Activated T-helper 2 cell treated with anti-CD3 and anti-CD28 coated beads, Interferon-gamma antibody, Interleukin-2, Interleukin-4, amounts not matched to agents 10 μg/mL and 5 μg/mL and 100 μg/mL, durations not matched to agents 14 hours and 24 hours and 36 hours (primary cell): ENCODE results near the gene TBL1XR1. TPM values are rescaled to one million over a fixed set of nuclear protein-coding genes. Genes with fewer than 3 reads are reported as not detected.
"Not testable (repeated sequence)": the region's sequence is repeated elsewhere in the genome, so short reads cannot be mapped to it uniquely, and the experiment has no call there.

Experiments
- DNase-seq: peaks from one replicate; pipeline ENCODE4 v3.0.0; 2021; ENCODE audit warnings: low spot score
- H3K27ac Mint-ChIP-seq: one replicate; pipeline ENCODE4 v1.8.0; 2021; ENCODE audit warnings: mixed read lengths
- H3K27me3 Mint-ChIP-seq: one replicate; pipeline ENCODE4 v1.8.0; 2021; ENCODE audit warnings: low read depth, mixed read lengths
- H3K36me3 Mint-ChIP-seq: one replicate; pipeline ENCODE4 v1.8.0; 2021; ENCODE audit warnings: low read depth, mixed read lengths
- H3K4me1 Mint-ChIP-seq: one replicate; pipeline ENCODE4 v1.8.0; 2021; ENCODE audit warnings: low read depth, mixed read lengths
- H3K4me3 Mint-ChIP-seq: one replicate; pipeline ENCODE4 v1.8.0; 2021; ENCODE audit warnings: low read depth, mild to moderate bottlenecking, moderate library complexity, mixed read lengths
- H3K9me3 Mint-ChIP-seq: one replicate; pipeline ENCODE4 v1.8.0; 2021; ENCODE audit warnings: mixed read lengths
- intact Hi-C: fragments of 100-400 bp; cut with micrococcal nuclease; formaldehyde crosslinking; loops from one replicate; pipeline ENCODE4 v1.15.1; 2023
- total RNA-seq: library from RNA; stranded (reverse); gene quantifications from 2 replicates; pipeline ENCODE4 v1.2.3, GENCODE V29; 2022

Gene TBL1XR1
- total RNA-seq, 1 donor from 2014 or later, result 168 TPM

DNA sequence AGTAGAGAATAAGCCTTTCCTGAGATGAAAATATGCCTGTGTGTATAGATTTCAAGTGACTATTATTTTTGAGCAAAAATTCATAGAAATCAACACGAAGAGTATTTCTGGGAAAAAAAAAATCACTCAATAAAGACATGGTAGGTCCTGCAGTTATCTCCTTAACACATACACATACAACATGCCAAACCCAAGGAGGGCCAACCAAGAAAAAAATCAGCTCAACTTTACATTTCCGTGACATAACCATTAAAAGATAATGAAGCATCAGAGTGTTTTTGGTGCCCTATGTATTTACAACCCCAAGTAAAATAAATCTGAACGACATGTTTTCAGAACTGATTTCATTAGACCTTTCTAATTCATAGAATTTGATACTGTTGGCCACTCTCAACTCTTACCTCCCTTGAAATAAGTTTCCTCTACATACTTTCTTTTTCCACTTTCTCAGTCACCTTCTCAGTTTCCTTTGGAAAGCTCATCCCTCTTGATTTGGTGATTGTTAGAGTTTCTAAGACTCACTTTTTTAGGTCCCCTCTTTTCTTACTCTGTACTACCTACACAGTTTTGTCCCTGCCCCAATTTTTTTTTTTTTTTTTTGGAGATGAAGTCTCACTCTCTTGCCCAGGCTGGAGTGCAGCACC lies 162.3 kb downstream of the TBL1XR1 start:
- peaks cover 16% of the 10 kb centered on the region for H3K4me1 Mint-ChIP-seq
- no peaks in the 10 kb centered on the region for H3K9me3 Mint-ChIP-seq
- intact Hi-C loops, result no loop called here
- no peak for DNase-seq
- no peak overlapping the region for H3K4me3 Mint-ChIP-seq
- no peak overlapping the region for H3K27ac Mint-ChIP-seq
- H3K36me3 Mint-ChIP-seq, result peaks cover 76% of the 10 kb centered on the region
- H3K27me3 Mint-ChIP-seq, result no peaks in the 10 kb centered on the region

DNA sequence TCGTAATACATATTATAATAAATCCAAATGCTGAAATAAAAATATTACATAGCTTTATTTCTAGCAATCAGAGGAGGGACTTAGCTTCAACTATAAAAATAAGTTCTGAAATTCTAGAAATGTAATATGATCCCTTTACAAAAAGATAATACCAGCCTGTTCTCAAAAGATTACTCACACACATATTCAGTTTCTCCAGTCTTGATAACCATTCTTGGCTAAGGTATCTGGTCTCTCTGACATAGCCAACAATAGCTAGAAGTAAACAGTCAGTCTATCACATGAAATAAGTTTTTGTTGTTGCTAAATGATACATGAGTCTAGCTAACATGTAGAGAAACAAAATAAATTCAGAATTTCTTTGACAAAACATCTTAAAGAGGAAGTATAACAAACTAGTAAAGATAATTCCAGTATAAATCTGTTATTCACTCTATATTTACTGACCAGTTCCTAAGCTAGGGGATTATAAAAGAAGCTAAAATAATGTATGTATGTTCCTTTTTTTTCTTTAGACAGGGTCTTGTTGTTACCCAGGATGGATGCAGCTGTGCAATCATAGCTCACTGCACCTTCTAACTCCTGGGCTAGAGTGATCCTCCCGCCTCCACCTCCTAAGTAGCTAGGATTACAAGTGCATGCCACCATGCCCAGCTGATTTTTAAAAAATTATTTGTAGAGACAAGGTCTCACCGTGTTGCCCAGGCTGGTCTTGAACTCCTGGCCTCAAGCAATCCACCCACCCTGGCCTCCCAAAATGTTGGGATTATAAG lies 170.6 kb downstream of the TBL1XR1 start:
- no peak for DNase-seq
- Mint-ChIP-seq H3K4me1 (peaks cover 2% of the 10 kb centered on the region), H3K27me3 (no peaks in the 10 kb centered on the region), H3K36me3 (peaks cover 76% of the 10 kb centered on the region), H3K27ac (peak overlapping the region; percentile 42), H3K4me3 (no peak overlapping the region), H3K9me3 (no peaks in the 10 kb centered on the region)
- intact Hi-C loops, result no loop called here

DNA sequence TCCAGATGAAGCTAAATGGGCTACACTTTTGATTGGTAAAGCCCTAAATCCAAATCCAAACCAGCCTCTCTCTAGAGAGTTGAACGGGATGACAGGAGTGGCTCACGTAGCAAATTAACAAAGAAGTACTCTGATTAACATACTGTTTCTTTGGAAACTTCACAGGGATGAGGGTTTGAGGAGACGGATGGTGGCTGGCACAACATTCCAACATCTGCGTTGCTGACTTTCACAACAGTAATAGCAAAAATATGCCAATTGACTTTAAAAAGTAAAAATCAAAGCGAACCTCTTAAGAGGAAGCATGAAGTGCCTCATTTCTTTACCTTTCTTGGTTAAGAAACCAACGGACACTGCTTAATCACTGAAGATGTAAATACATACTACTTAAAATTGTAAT lies 181.4 kb downstream of the TBL1XR1 start:
- Mint-ChIP-seq H3K27me3 (no peaks in the 10 kb centered on the region), H3K4me1 (peaks cover 3% of the 10 kb centered on the region), H3K36me3 (peaks cover 22% of the 10 kb centered on the region), H3K4me3 (no peak overlapping the region), H3K9me3 (no peaks in the 10 kb centered on the region), H3K27ac (no peak overlapping the region)
- no peak for DNase-seq
- intact Hi-C loops, result no loop called here

DNA sequence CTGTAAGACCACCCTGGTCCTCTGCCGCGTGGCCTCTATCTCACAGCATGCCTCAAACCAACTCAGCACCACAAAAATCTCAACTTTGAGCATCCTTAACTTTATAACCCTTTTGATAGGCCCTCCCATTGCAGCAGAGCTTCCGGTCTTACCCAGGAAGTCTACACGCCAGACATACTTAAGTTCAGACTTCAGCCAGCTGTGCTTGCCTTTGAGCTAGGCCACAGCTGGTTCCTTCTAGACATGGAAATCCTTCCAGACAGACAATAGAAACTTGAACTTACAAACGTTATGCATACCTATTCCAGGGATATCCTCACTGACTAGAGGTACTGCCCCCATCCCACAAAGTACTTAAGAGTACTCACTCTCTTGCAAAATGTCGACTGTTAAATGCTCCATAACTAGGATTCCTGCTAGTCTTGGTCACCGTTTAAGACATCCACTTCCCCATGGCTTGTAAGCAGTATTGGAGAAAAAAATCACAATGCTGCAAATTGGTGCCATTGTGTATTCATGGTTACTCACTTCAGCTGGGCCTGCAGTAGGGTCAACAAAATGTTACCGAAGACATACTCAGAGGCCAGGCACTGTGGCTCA lies 183.5 kb downstream of the TBL1XR1 start:
- H3K27ac Mint-ChIP-seq, result no peak overlapping the region
- H3K4me3 Mint-ChIP-seq, result no peak overlapping the region
- peaks cover 13% of the 10 kb centered on the region for H3K36me3 Mint-ChIP-seq
- no peak for DNase-seq
- H3K4me1 Mint-ChIP-seq, result no peaks in the 10 kb centered on the region
- no peaks in the 10 kb centered on the region for H3K27me3 Mint-ChIP-seq
- no peaks in the 10 kb centered on the region for H3K9me3 Mint-ChIP-seq
- intact Hi-C loops, result no loop called here

DNA sequence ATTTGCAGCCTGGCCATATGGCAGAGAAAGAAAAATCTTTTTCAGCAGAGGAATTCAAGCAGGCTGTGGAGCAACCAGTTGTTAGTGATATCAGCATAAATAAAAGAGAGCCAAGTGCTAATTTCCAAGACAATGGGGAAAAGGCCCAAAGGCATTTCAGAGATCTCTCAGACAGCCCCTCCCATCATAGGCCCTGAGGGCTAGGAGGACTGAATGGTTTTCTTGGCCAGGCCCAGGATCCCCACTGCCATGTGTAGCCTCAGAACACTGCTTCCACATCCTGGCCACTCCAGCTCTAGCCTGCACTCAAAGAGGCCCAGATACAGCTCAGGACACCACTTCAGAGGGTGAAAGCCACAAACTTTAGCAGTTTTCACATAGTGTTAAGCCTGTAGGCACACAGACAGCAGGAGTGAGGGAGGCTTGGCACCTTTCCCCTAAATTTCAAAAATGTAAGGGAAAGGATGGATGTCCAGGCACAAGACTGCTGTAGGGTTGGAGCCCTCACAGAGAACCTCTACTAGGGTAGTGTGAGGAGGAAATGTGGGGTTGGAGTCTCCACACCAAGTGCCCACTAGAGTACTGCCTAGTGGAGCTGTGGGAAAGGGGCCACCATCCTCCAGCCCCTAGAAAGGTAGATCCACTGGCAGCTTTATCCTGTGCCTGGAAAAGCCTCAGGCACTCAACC lies 191.4 kb downstream of the TBL1XR1 start:
- intact Hi-C loops, result no loop called here
- Mint-ChIP-seq H3K27me3 (no peaks in the 10 kb centered on the region), H3K4me3 (no peak overlapping the region), H3K27ac (no peak overlapping the region), H3K9me3 (peaks cover 30% of the 10 kb centered on the region), H3K4me1 (no peaks in the 10 kb centered on the region), H3K36me3 (peaks cover 14% of the 10 kb centered on the region)
- DNase-seq, result no peak

DNA sequence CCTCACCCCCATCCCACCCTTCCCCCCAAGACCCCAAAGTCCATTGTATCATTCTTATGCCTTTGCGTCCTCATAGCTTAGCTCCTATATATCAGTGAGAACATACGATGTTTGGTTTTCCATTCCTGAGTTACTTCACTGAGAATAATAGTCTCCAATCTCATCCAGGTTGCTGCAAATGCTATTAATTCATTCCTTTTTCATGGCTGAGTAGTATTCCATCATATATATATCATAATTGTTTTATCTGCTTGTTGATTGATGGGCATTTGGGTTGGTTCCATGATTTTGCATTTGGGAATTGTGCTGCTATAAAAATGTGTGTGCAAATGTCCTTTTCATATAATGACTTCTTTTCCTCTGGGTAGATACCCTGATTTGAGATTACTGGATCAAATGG lies 197.1 kb downstream of the TBL1XR1 start:
- H3K36me3 Mint-ChIP-seq, DNase-seq, H3K27me3 Mint-ChIP-seq, intact Hi-C loops, H3K4me3 Mint-ChIP-seq, H3K4me1 Mint-ChIP-seq, H3K27ac Mint-ChIP-seq: not testable (repeated sequence)
- peaks cover 17% of the 10 kb centered on the region for H3K9me3 Mint-ChIP-seq

DNA sequence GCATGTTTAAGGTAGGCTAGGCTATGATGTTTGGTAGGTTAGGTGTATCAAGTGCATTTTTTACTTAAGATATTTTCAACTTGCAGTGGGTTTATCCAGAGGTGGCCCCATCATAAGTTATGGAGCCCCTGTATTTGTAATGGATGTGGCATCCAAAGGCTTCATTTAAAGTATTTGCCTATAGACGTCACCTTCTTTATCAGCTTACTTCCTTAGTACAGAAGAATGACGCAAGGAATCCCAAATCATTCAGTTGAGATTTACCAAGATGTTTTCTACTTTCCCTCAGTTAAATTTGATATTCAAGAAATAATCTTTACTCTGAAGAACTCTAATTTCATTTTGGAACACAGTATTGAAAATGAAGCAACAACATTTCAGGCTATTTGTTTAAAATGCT lies 201.3 kb downstream of the TBL1XR1 start:
- Mint-ChIP-seq H3K27ac (no peak overlapping the region), H3K9me3 (peaks cover 20% of the 10 kb centered on the region), H3K4me3 (no peak overlapping the region), H3K36me3 (no peaks in the 10 kb centered on the region), H3K27me3 (peaks cover 1% of the 10 kb centered on the region), H3K4me1 (no peaks in the 10 kb centered on the region)
- DNase-seq, result no peak
- intact Hi-C loops, result no loop called here

DNA sequence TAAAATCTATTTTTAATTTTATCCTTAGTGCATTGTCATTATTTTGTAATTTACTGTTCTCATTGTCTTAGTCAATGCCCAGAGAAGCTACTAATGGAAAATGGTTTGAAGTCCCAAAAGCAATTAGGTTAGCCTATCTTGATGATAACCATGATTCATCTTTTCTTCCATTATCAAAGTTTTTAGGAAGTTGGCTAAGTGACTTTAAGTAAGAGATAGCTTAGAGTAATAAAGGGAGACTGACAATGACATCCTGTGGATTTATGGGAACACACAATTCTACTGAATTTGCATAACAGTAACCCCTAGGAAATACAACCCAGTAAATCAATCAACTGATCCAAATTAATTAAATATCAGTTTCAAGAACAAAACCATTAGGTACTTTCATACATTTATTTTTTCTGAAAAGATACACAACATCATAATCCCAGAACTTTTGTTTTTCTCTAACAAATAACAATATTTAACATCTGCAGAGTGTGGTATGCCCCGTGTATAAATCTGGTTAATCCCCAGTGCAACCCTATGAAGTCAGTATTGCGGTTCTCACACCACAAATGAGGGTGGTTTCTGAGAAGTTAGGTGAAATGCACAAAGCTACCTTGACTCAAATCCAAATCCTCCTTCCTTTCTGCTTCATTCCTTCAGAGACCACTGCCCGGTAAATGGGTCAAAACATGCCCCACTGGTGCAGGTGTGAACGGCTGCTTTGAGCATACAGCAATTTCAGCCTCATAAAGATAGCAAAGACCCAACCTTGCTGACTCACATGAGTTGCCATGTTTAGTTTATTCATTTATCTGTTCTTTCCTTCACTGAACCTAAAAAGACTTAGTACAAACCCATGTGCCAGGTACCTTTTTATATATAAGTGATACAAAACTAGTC lies 202.1 kb downstream of the TBL1XR1 start:
- peaks cover 1% of the 10 kb centered on the region for H3K27me3 Mint-ChIP-seq
- no peak for DNase-seq
- intact Hi-C loops, result no loop called here
- H3K4me1 Mint-ChIP-seq, result no peaks in the 10 kb centered on the region
- H3K4me3 Mint-ChIP-seq, result no peak overlapping the region
- H3K9me3 Mint-ChIP-seq, result peaks cover 12% of the 10 kb centered on the region
- no peak overlapping the region for H3K27ac Mint-ChIP-seq
- H3K36me3 Mint-ChIP-seq, result no peaks in the 10 kb centered on the region

DNA sequence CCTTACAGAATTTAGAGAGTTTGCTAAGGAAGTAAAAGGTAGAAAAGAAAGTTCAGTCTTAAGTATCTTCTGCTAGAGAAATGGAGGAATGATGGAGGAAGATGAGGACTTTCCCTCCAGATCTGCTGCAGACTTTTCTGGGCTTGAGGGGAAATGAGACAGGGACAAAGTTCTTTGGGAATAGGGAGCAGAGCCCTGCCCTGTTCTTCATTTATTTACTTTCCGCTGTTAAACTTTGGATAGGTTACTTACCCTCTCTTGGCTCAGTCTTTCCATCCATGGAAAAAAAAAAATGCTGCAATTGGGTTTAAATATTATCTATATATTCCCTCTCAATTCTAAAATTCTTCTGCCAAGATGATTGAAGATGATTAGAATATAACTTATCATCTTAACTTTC lies 202.9 kb downstream of the TBL1XR1 start:
- Mint-ChIP-seq H3K4me1 (no peaks in the 10 kb centered on the region), H3K27me3 (peaks cover 1% of the 10 kb centered on the region), H3K27ac (no peak overlapping the region), H3K9me3 (peaks cover 8% of the 10 kb centered on the region), H3K4me3 (no peak overlapping the region), H3K36me3 (no peaks in the 10 kb centered on the region)
- intact Hi-C loops, result no loop called here
- DNase-seq, result no peak

DNA sequence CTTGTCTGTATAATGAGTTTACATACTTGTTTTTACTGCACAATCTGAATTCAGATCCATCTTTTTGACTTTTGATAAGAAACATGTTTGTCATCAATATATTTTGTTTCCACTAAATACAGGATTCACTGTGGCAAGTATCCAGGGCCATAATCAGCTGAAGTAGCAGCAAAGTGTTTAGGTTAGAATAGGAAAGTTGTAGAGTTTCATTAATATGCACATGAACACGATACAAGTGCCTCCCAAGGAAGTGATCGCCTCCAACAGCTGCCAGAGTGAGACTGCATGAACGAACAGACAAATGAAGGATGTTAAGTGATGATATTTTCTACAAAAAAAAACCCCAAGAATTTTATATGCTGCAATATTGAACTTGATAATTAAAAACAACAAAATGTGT lies 204.3 kb downstream of the TBL1XR1 start:
- H3K27me3 Mint-ChIP-seq, result peaks cover 1% of the 10 kb centered on the region

DNA sequence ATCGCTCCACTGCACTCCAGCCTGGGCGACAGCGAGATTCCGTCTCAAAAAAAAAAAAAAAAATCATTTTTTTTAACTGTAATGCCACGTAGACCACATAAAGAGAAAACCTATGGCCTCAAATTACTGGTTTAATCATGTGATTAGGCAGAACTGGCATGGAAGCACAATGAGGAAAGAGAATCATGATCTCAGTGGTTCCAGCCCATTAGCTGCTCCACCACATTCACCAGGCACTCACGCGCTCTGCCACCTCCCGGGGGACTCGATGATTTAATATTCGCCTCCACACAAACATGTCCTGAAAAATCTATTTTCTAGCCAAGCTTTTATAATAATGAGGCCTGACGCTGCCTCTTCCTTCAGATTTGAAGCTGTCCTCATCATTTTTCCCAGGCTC lies 204.7 kb downstream of the TBL1XR1 start:
- DNase-seq, result no peak
- H3K4me3 Mint-ChIP-seq, result no peak overlapping the region
- H3K27ac Mint-ChIP-seq, result no peak overlapping the region
- intact Hi-C loops, result no loop called here
- peaks cover 1% of the 10 kb centered on the region for H3K27me3 Mint-ChIP-seq
- H3K4me1 Mint-ChIP-seq, result peaks cover 3% of the 10 kb centered on the region
- peaks cover 7% of the 10 kb centered on the region for H3K9me3 Mint-ChIP-seq
- no peaks in the 10 kb centered on the region for H3K36me3 Mint-ChIP-seq

More for the DNA sequence above, 204.3 kb downstream of the TBL1XR1 start:
- Mint-ChIP-seq H3K27ac (no peak overlapping the region), H3K9me3 (peaks cover 7% of the 10 kb centered on the region), H3K4me1 (peaks cover 3% of the 10 kb centered on the region), H3K4me3 (no peak overlapping the region), H3K36me3 (no peaks in the 10 kb centered on the region)
- intact Hi-C loops, result no loop called here
- no peak for DNase-seq

DNA sequence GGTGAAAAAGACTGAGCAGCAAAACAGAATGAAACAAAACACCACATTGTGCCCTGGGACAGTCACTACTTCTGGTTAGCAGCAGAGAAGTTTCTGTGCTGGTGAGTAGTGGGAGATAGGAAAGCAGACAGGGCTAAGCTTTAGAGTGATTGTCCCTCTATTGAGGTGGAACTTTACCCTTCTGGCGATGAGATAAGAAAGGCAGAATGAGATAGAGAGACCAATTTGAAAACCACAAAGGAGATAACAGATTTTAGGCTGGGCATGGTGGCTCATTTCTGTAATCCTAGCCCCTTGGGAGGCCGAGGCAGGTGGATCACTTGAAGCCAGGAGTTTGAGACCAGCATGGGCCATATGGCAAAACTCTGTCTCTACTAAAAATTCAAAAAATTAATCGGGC lies 208.5 kb downstream of the TBL1XR1 start:
- intact Hi-C loops, result no loop called here
- no peak overlapping the region for H3K4me3 Mint-ChIP-seq
- peaks cover 3% of the 10 kb centered on the region for H3K4me1 Mint-ChIP-seq
- no peaks in the 10 kb centered on the region for H3K36me3 Mint-ChIP-seq
- H3K9me3 Mint-ChIP-seq, result peaks cover 7% of the 10 kb centered on the region
- H3K27me3 Mint-ChIP-seq, result no peaks in the 10 kb centered on the region
- H3K27ac Mint-ChIP-seq, result no peak overlapping the region
- no peak for DNase-seq
